SIG-M5 (cell line): ENCODE data around the gene ACTR1A.
"Not testable (repeated sequence)": the region's sequence is repeated elsewhere in the genome, so short reads cannot be mapped to it uniquely, and the experiment has no call there.

Experiments
- DNase-seq: peaks from one replicate; lab custom pipeline; 2025; lab: John Stamatoyannopoulos, UW

ACTR1A gene

DNA sequence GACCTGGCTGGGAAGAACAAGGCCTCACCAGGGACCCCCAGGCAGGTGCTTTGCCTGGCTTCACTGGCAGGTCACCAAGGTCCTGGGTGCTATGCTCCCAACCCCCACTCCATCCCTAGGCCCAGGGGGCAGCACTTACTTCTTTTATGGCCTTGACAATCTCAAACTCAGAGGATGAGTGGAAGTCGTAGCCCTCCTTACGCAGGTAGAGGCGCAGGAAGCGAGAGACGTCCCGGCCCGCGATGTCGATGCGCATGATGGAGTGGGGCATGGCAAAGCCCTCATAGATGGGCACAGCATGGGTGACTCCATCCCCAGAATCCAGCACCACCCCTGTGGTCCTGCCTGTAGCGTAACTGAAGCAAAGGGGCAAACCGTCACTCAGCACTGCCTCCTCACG, 18.5 kb downstream of the ACTR1A start:
- no peak for DNase-seq

DNA sequence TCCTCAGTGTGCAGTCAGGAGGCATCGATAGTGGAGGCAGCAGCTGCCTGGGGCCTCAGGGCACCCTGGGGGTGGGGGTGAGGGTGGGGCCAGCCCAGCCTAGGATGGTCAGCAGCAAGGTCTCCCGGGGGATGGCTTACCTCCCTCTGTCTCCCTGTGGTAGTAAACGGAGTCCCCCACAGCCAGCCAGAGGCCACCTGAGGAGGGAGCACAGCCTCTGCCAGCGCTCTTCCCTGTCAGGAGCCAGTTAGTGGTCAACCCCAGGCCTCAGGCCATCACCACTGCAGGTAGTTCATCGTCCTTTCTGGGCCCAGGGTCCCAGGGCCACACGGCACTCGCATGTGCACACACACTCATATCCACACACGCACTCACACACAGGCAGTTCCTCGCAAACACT, 22.1 kb downstream of the ACTR1A start:
- DNase-seq = no peak

DNA sequence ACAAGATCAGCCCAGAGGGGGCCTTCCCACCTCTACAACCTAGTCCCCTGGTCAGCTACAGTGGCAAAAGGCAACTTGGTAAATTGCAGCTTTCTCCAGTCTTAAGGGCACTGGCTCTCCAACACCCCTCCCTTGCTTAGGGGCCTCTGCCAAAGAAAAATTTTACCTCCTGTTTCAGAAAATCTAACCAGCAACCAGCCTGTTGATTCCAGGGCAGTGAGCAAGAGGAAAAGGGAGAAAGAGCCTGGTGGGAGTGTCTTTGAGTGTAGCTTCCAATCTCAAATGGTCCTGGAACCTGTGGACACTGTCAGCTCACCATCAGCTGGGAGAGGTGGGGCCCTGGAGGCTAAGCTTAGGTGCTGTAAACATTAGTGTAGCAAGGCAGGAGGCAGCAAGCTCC, 22.9 kb downstream of the ACTR1A start:
- DNase-seq = no peak

DNA sequence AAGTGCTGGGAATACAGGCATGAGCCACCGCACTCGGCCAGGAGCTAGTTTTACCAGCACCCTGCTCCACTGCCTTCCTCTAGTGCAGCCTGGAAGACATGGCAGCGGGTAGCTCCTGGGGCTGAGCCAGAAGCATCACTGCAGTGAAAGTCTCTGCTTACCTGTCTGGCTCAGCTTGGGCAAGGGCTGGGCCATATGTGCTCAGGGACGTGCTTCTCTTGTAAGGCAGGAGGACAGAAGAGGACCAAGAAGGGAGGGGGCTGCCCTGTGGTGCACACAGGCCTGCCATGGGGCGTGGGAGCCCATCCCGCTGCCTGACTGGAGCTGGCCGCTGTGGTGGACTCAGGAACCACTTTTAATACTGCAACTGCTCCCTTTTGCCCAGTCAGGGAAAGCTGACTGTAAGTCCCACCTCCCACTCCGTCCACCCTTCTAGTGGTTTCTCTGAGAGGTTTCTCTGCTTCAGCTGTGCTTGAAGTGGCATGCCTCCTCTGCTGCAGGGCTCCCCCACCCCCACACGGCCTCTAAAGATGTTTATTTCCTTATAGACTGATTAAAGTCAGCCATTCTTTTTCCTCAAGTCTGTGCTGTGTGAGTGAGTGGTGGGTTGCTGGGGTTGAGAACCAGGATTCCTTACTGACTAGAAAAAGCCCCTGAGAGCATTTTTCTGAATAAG, 25.9 kb downstream of the ACTR1A start:
- DNase-seq = no peak

DNA sequence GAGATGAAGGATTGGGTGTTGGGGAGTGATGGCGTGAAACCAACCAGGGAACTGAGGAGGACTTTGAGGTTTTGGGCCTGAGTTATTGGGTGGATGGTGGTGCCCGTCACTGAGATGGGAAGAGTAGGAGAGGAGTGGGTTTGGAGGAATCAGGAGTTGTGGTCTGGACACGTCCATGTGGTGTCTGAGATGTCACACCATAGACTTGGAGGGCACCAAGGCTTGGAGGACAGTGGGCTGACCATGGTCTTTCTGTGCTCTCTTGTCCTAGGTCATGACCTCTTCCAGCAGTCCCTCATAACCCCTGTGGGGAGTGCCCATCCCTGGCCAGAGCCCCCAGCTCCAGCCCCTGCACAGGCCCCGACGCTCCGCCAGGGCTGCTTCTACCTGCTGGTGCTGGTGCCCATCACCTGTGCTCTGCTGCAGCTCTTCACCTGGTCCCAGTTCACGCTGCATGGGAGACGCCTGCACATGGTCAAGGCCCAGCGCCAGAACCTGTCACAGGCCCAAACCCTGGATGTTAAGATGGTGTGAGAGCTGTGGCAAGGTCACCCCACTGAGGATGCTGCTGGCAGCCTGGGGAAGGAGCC, 27.0 kb downstream of the ACTR1A start:
- DNase-seq = no peak

DNA sequence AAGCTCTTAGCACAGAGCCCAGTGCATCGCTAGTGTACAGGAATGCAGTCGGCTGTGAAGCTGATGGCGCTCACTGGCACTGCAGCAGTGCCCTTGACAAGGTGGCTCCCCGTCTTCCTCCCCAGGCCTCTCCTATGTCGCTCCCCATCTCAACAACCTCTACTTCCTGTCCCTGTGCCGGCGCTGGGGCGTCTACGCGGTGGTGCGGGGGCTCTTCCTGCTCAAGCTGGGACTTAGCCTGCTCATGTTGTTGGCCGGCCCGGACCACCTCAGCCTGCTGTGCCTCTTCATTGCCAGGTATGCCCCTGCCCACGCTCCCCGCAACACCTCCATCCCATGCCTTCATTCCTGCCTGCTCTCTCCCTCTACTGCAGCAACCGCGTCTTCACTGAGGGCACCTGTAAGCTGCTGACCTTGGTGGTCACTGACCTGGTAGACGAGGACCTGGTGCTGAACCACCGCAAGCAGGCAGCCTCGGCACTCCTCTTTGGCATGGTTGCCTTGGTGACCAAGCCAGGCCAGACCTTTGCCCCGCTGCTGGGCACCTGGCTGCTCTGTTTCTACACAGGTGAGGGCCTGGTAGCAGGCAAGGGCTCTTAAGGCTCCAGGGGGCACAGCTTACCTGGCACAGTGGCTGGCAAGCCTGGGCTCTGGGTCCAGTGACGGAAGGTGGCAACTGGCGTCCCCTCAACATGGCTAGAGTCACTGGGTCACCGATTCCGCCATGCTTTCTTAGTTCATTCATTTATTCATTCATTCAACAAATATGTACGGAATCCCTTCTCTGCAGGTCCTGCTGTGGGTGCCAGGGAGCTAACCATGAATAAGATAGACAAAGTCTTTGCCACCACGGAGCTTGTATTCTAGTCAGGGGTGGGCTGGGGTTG, 28.8 kb downstream of the ACTR1A start:
- DNase-seq = no peak

DNA sequence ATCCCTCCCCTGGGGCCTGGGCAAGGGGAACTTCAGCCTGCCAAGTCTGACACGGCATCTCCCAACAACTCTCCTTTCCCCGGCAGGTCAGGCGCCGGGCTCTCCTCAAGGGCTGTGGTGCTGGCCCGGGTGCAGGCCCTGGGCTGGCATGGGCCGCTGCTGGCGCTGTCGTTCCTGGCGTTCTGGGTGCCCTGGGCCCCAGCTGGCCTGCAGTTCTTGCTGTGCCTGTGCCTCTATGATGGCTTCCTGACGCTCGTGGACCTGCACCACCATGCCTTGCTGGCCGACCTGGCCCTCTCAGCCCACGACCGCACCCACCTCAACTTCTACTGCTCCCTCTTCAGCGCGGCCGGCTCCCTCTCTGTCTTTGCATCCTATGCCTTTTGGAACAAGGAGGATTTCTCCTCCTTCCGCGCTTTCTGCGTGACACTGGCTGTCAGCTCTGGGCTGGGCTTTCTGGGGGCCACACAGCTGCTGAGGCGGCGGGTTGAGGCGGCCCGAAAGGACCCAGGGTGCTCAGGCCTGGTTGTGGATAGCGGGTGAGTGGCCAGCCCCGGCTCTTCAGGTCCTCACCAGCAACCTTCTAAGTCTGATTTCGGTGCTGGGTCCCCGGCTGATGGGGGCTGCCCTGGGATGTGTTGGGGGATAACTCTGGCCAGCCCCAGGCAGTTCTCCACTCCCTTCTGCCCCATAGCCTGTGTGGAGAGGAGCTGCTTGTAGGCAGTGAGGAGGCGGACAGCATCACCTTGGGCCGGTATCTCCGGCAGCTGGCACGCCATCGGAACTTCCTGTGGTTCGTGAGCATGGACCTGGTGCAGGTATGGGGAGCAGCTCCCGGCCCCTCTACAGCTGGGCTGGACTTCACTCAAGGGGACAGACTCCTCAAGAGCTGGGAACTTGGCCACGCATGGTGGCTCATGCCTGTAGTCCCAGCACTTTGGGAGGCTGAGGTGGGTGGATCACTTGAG, 31.6 kb downstream of the ACTR1A start:
- no peak for DNase-seq

DNA sequence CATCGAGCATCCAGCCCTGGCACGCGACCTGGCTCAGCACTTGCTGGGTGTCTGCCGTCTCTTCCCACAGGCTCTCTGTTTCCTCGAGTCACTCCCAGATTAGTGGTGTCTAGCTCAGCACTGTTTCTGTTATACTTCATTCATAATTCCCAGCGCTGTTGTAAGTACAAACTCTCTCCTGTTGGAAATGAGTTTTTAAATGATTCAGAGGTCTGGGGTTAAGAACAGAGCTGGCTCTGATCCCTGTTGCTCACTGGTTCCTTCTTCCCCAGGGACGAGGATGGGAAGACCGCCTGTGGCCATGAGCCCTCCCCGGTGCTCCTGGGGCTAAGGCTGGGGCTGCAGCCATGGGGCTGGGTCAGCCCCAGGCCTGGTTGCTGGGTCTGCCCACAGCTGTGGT, 33.8 kb downstream of the ACTR1A start:
- no peak for DNase-seq

DNA sequence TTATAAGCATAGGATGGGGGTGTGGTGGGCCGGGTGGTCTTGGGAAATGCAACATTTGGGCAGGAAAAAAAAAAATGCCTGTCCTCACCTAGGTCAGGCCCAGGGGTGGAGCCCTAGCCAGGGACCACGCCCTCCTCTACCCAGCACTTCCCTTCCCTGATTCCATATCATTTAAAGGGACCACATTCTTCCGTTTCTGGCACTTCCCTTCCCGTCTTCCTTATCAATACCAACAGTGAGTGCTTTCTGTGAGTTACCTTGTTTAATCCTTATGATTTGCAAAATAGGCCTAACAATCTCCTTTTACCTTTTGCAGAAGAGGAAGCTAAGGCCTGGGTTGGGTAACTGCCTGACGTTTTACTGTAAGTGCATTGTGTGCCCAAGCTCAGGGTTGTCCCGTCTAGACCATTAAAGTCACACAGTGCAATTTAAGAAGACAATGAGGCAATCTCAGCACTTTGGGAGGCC, 34.5 kb downstream of the ACTR1A start:
- no peak for DNase-seq

DNA sequence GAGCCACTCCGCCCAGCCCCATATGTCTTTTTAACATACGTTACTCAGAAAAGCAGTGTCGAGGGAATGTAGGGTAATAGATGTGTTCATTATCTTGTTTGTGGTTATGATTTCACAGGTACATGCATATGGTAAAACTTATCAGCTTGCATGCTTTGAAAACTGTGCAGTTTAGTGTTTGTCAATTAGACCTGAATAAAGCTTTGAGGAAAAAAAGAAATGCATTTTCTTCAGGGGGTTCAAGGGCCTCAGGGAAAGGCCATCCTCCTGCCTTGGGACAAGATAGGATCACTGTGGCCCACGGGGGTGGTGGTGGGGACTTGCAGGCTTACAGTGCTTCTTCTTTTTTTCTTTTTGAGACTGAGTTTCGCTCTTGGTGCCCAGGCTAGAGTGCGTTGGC, 35.2 kb downstream of the ACTR1A start:
- no peak for DNase-seq

DNA sequence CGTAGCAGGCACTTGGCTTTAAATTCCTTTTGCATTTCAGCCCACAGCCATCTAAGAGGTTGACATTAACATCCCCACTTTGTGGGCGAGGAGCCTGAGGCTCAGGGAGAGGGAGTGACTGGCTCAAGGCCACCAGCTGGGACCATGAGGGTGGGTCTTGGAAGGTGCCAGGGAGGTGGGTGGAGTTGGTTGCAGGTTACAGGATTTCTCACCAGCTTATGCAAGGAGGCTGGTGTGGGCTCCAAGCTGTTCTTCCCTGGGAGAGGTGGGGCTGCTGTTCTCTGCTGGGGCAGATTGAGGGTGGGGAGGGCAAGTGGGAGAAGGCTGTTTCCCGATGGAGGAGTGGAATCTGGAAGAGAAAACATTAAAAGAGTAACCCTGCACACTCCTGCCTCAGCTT, 37.0 kb downstream of the ACTR1A start:
- no peak for DNase-seq

DNA sequence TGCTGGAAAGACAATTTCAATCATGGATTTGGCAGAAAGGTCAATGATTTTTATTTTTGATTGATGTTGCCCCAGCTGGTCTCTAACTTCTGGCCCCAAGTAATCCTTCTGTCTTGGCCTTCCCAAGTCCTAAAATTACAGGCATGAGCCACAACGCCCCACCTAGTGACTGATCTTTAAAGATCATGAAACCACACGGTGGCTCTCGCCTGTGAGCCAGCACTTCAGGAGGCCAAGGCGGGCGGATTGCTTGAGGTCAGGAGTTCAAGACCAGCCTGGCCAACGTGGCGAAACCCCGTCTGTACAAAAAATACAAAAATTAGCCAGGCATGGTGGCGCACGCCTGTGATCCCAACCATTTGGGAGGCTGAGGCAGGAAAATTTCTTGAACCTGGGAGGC, 38.5 kb downstream of the ACTR1A start:
- DNase-seq = no peak

DNA sequence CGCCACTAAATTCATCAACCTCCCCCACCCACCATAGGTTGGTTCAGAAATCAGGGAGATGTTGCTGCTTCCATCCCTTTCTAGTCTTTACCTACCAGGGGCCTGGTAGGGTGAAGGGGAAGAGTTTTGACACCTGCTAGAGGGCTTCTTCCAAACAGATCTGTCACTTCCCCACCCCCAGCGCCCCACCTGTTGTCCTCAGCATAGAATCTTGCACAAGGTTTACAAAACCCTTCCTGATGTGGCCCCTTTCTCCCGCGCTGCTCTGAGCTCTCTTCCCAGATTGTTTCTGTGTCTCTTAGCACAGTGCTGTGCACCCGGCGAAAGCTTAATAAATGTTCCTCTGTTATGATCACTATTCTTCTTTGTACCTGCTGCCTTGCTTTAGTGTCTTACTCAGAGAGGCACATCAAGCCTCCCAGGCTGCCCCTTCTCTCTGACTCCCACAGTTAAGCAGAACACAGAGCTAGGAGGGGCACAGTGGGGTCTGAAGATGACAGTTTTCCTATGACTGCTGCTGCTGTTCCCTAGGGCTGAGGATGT, 39.9 kb downstream of the ACTR1A start:
- no peak for DNase-seq

DNA sequence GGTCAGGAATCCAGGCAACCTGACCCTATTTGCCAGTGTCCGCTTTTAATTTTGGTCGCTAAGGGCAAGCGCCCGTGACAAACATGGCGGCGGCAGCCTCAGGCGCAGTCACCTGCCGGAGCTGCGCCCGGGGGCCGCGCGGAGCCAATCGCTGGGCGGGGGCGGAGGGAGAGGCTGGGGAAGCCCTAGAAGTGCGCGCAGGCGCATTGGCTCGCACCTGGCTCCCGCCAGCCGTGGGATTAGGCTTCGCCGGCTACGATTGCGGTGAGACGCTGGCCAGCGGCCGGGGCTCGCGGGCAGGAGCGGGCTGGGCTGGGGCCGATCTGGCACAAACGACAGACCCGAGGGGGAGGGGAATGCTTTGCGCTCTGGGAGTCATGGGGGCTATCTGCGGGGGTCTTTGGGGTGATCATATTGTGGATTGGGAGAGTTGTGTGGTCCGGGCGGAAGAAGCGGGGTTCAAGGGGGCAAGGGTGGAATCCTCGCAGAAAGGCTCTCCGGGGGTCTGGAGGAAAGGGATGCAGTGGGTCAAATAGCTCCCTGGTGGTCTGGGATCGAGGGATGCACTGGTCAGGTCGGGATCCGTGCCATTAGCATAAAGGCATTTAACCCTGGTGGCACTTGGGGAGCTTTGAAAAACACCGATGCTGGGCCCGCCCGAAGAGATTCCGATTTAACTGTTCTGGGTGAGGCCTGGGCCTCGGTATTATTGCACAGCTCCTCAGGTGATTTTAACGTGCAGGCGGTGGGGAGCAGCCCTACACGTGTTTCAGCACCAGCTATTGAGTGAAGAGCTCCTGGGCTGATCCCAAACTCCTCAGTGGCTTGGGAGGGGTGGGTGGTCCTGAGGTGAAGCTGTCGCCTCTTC, 41.1 kb downstream of the ACTR1A start:
- no peak for DNase-seq

DNA sequence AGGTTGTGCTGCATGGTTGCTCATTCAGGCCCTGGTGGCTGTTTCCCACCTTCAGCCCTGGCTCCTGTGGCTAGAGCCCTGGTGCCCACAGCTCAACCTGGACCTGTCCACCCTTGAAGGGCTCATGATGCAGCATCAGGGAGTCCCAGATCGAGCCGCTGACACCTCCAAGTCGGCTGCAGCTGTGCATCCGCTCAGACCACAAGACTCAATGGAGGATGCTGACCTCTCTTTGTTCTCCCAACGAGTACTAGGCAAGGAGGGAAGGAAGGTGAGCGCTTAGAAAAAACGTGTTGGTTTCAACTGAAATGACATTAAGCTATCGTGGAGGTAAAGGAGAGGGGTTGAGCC, 41.7 kb downstream of the ACTR1A start:
- DNase-seq = no peak

DNA sequence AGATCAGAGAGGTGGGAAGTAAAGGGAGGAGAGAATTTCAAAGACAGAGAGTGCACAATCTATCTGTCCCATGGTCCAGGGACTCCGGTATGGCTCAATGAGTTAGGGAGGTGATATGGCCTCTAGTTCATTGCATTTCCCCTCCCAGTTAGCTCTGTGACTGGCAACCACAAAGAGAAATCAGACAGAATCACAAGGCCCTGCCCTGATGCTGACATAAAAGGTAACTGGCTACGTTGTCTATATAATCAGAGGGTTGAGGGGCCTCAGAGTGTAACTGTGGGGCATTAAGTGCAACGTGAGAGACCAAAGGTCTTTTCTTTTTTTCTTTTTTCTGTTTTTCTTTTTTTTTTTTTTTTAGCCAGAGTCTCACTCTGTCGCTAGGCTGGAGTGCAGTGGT, 43.9 kb downstream of the ACTR1A start:
- no peak for DNase-seq

DNA sequence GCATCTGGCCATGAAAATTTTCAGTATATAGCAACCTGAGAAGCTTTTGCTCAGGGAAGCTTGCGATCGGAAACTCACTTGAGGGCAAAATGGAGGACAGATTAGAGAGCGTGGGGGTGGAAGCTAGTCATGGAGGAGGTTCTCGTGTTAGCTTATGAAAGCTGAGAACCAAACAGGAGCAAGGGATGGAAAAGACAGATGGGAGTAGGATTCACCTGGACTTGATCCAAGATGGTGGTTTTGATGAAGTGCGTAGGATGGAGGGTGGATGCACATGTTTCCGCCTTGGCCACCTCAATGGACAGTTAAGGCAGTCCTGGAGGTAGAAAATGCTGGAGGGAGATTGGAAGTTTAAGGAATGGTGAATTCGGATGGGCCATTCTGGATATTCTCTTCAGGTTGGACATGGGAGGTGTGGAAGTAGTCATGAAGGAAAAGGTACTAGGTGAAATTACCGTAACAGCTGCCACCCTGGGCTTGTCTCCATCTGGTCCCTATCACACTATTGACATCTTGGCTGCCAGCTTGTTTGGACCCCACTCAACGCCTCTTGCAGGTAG, 44.8 kb downstream of the ACTR1A start:
- no peak for DNase-seq

DNA sequence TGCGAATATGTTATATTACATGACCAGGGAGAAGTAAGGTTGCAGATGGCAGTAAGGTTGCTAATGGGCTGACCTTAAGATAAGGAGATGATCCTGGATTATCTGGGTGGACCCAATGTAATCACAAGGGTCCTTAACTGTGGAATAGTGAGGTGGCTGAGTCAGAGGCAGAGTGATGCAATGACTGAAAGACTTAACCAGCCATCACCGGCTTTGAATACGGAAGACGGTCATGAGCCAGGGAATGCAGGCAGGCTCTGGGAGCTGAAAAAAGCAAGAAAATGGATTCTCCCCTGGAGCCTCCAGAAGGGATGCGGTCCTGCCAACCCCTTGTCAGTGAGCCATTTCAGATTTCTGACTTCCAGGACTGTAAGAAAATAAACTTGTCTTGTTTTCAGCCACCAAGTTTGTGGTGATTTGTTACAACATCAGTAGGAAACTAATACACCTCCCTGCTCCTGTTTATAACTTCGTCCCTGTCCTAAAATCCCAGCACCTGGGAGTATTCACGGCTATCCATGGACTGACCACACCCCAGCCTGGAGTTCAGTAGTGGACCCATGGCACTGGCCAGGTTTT, 46.5 kb downstream of the ACTR1A start:
- no peak for DNase-seq

DNA sequence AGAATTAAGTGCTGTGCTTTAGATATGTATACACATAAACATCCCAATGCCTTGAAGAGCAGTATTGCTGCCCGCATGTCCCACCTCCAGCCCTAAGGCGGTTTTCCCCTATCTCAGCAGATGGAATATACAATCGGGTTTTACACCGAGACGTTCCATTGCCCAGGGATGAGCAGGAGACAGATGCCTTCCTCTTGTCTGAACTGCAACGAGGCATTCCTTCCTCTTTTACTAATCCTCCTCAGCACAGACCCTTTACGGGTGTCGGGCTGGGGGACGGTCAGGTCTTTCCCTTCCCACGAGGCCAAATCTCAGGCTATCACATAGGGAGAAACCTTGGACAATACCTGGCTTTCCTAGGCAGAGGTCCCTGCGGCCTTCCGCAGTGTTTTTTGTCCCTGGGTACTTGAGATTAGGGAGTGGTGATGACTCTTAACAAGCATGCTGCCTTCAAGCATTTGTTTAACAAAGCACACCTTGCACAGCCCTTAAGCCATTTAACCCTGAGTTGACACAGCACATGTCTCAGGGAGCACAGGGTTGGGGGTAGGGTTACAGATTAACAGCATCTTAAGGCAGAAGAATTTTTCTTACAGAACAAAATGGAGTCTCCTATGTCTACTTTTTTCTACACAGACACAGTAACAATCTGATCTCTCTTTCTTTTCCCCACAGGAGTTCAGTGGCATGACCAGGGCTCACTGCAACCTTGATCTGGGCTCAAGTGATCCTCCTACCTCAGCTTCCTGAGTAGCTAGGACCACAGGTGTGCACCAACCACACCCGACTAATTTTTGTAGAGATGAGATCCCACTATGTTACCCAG, 47.6 kb downstream of the ACTR1A start:
- not testable (repeated sequence) for DNase-seq
